GM23338 (cell line): ENCODE data around the gene ENOX2. TPM values are rescaled to one million over a fixed set of nuclear protein-coding genes. Genes with fewer than 3 reads are reported as not detected.

ENCODE experiments used
- ATAC-seq: fragments of 200-7000 bp; cut with Tn5 transposase; 3 replicates; pipeline ENCODE4 v1.9.1; 2020
- DNase-seq: peaks from one replicate; pipeline ENCODE4 v3.0.0-alpha.2; 2015; ENCODE audit warnings: low spot score
- H2AFZ ChIP-seq: fragments of 200-600 bp; sonication (generic); 2 replicates; pipeline ENCODE4 v1.8.0; 2016; ENCODE audit warnings: antibody characterized with exemption, mild to moderate bottlenecking, moderate library complexity
- H3F3A ChIP-seq: fragments of 200-600 bp; sonication (generic); replicated peaks from 2 replicates; pipeline ENCODE4 v1.8.0; 2017; ENCODE audit warnings: antibody characterized with exemption, mixed run types, low read depth
- H3K27ac ChIP-seq: fragments of 200-600 bp; sonication (generic); 2 replicates; pipeline ENCODE4 v1.6.1; 2016; ENCODE audit warnings: low read depth
- H3K27me3 ChIP-seq: fragments of 200-600 bp; sonication (generic); 2 replicates; pipeline ENCODE4 v1.8.0; 2016; ENCODE audit warnings: mild to moderate bottlenecking, mixed run types, moderate library complexity; ENCODE audit not compliant: insufficient read depth
- H3K36me3 ChIP-seq: fragments of 200-600 bp; sonication (generic); 2 replicates; pipeline ENCODE4 v1.8.0; 2016; ENCODE audit warnings: mild to moderate bottlenecking; ENCODE audit not compliant: insufficient read depth
- H3K4me1 ChIP-seq: fragments of 200-600 bp; sonication (generic); 2 replicates; pipeline ENCODE4 v1.8.0; 2016; ENCODE audit warnings: mild to moderate bottlenecking, moderate library complexity; ENCODE audit not compliant: insufficient read depth
- H3K4me2 ChIP-seq: fragments of 200-600 bp; sonication (generic); 2 replicates; pipeline ENCODE4 v1.7.1; 2017; ENCODE audit warnings: mixed run types
- H3K4me3 ChIP-seq: fragments of 200-600 bp; sonication (generic); 2 replicates; pipeline ENCODE4 v1.6.1; 2016; ENCODE audit warnings: mixed run types
- H3K79me2 ChIP-seq: fragments of 200-600 bp; sonication (generic); replicated peaks from 2 replicates; pipeline ENCODE4 v1.8.0; 2017; ENCODE audit warnings: mild to moderate bottlenecking; ENCODE audit not compliant: insufficient read depth
- H3K9me2 ChIP-seq: fragments of 200-600 bp; sonication (generic); 2 replicates; pipeline ENCODE4 v1.8.0; 2017; ENCODE audit not compliant: insufficient read depth
- H4K20me1 ChIP-seq: fragments of 200-600 bp; sonication (generic); replicated peaks from 2 replicates; pipeline ENCODE4 v1.8.0; 2017; ENCODE audit warnings: mild to moderate bottlenecking; ENCODE audit not compliant: insufficient read depth
- H3K27ac Mint-ChIP-seq: 2 replicates; pipeline ENCODE4 v1.8.0; 2020; ENCODE audit warnings: inconsistent platforms, mild to moderate bottlenecking, moderate library complexity, mixed read lengths
- H3K27me3 Mint-ChIP-seq: 3 replicates; pipeline ENCODE4 v1.8.0; 2022; ENCODE audit warnings: low read depth, mild to moderate bottlenecking, moderate library complexity, mixed read lengths, inconsistent platforms; ENCODE audit not compliant: insufficient read depth, poor library complexity
- H3K36me3 Mint-ChIP-seq: 3 replicates; pipeline ENCODE4 v1.8.0; 2021; ENCODE audit warnings: low read depth, mild to moderate bottlenecking, inconsistent platforms, moderate library complexity, mixed read lengths
- H3K4me1 Mint-ChIP-seq: 3 replicates; pipeline ENCODE4 v1.8.0; 2020; ENCODE audit warnings: mild to moderate bottlenecking, inconsistent platforms, mixed read lengths
- H3K4me3 Mint-ChIP-seq: 3 replicates; pipeline ENCODE4 v1.8.0; 2021; ENCODE audit warnings: moderate library complexity, mild to moderate bottlenecking, inconsistent platforms, mixed read lengths
- H3K9me3 Mint-ChIP-seq: 3 replicates; pipeline ENCODE4 v1.8.0; 2020; ENCODE audit warnings: moderate library complexity, mild to moderate bottlenecking, inconsistent platforms, mixed read lengths
- ETS1 ChIP-seq: IDR thresholded peaks from 2 replicates; pipeline ENCODE4 v1.6.1; 2016; ENCODE audit warnings: antibody characterized with exemption
- EZH2phosphoT487 ChIP-seq: fragments of 200-600 bp; sonication (generic); IDR thresholded peaks from one replicate; pipeline ENCODE4 v1.8.1; 2018; ENCODE audit warnings: antibody characterized with exemption; ENCODE audit not compliant: unreplicated experiment
- JUNB ChIP-seq: IDR thresholded peaks from one replicate; pipeline ENCODE4 v1.6.1; 2016; ENCODE audit warnings: antibody characterized with exemption; ENCODE audit not compliant: unreplicated experiment
- REST ChIP-seq: IDR thresholded peaks from one replicate; pipeline ENCODE4 v1.6.1; 2018; ENCODE audit warnings: antibody characterized with exemption; ENCODE audit not compliant: unreplicated experiment
- STAT1 ChIP-seq: IDR thresholded peaks from one replicate; pipeline ENCODE4 v1.6.1; 2016; ENCODE audit warnings: antibody characterized with exemption; ENCODE audit not compliant: unreplicated experiment
- polyA plus RNA-seq: library from polyadenylated mRNA; unstranded; fragments of >200 nt; fragmentation: Nextera tagmentation; extraction: Ambion mirVana; gene quantifications from 2 replicates; pipeline ENCODE4 v1.2.1, GENCODE V29; 2016
- total RNA-seq: library from RNA; depleted of rRNA; stranded (reverse); fragments of >200 nt; shearing (Covaris generic); gene quantifications from 2 replicates; pipeline ENCODE4 v1.2.3, GENCODE V29; 2014

The ENOX2 gene
- total and polyA plus RNA-seq, 2 experiments from 2014 or later: 9.6 to 11.2 TPM

DNA sequence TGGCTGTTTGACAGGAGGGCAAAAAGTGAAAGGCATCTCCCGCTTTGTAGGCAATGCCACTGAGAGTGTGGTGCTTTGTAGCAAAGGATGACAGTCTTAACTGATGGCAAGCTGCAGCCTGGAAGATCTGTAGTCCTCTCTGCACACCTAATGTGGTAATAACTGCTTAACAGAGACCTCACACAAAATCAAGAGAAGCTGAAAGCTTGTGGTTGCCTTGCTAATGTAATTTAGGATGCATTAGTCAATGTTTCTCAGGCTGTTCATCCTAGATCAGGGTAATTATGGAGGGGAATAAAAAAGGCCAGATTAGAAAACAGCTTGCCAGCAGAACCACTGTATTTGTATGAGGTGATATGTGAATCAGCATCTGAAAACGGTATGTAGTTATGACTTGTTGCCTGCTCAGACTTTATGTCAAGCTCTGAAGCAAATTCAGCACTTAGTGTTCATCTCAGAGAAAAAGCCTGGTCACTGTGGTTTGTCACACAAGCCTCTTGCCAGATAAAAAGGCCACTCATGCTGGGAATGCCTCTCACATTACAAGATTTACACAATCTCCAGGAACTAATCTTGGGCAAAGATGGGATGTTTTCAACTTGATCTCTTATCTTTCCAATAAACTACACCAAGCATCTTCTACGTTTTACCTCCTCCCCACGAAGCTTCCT lies 130.8 kb downstream of the ENOX2 start (continued):
- no peak for TF ChIP-seq REST

DNA sequence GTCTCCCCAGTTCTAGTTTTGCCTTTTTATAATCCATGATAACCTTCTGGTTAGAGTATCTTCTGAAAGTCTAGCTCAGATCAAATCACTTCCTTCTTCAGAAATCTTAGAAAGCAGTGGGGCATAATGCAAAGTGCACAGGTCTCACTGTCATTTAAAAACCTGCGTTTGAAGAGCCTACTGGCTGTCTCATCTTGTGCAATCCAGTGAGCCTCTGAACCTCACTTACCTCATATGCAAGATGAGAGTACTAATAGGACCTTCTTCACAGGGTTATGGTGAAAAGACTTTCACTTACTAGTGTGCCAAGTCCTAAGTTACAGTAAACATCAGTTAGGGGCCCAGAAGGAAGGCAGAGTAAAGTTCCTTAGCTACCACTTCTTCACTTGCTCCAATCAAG lies 131.4 kb downstream of the ENOX2 start:
- TF ChIP-seq STAT1 (no peak), ETS1 (no peak), EZH2phosphoT487 (no peak)
- no peaks in the 10 kb centered on the region for H3K79me2 ChIP-seq
- H3K36me3 ChIP-seq: no peaks in the 10 kb centered on the region
- DNase-seq: no peak
- ATAC-seq: no peak
- H4K20me1 ChIP-seq: no peaks in the 10 kb centered on the region
- no peaks in the 10 kb centered on the region for H3K9me2 ChIP-seq
- Mint-ChIP-seq H3K36me3 (no peaks in the 10 kb centered on the region), H3K9me3 (no peaks in the 10 kb centered on the region), H3K27ac (no peak overlapping the region), H3K4me3 (no peak overlapping the region), H3K4me1 (peaks cover 16% of the 10 kb centered on the region; the same call in 2 of the 3 replicates), H3K27me3 (no peaks in the 10 kb centered on the region)
- no peaks in the 10 kb centered on the region for H3F3A ChIP-seq
- no peak overlapping the region for H3K27ac ChIP-seq
- no peaks in the 10 kb centered on the region; the same call in 1 of the 2 replicates for H3K4me1 ChIP-seq
- no peak overlapping the region for H2AFZ ChIP-seq
- no peaks in the 10 kb centered on the region for H3K27me3 ChIP-seq
- H3K4me3 ChIP-seq: no peak overlapping the region
- H3K4me2 ChIP-seq: no peak overlapping the region

DNA sequence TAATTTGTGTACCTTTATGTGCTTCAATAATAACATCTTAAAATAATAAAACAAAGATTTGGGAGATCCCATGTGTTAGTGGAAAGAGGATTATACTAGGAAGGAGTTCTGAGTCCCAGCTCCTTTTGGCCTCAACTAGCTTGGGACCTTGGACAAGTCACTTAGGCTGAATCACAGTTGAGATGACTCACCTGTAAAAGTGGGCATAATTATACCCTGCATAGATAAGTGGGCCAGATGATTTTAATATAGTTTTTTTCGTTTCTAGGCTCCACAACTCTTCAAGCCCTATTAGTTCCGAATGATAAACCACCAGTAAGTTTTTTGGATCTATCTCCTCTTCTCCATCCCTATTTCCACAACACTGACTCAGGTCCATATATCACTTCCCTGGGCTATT lies 131.8 kb downstream of the ENOX2 start:
- ATAC-seq (no peak), DNase-seq (no peak)
- H3K4me3 ChIP-seq: no peak overlapping the region
- no peaks in the 10 kb centered on the region for H3K36me3 ChIP-seq
- TF ChIP-seq ETS1 (no peak), JUNB (no peak), EZH2phosphoT487 (no peak)
- Mint-ChIP-seq H3K4me1 (peaks cover 16% of the 10 kb centered on the region; the same call in 2 of the 3 replicates), H3K27me3 (no peaks in the 10 kb centered on the region), H3K9me3 (no peaks in the 10 kb centered on the region), H3K27ac (no peak overlapping the region), H3K36me3 (no peaks in the 10 kb centered on the region), H3K4me3 (no peak overlapping the region)
- H3K27me3 ChIP-seq: no peaks in the 10 kb centered on the region
- H2AFZ ChIP-seq: no peak overlapping the region
- no peaks in the 10 kb centered on the region for H3F3A ChIP-seq
- H4K20me1 ChIP-seq: no peaks in the 10 kb centered on the region
- H3K4me2 ChIP-seq: no peak overlapping the region
- H3K9me2 ChIP-seq: no peaks in the 10 kb centered on the region
- H3K79me2 ChIP-seq: no peaks in the 10 kb centered on the region
- no peak overlapping the region for H3K27ac ChIP-seq
- H3K4me1 ChIP-seq: no peaks in the 10 kb centered on the region; the same call in 1 of the 2 replicates
